CD4-positive, alpha-beta T cell treated with Interleukin-17A for 1 hour (primary cell): ENCODE measurements around the gene CA12.

Source experiments
- DNase-seq: peaks from one replicate; pipeline ENCODE4 v3.0.0-alpha.2; 2020

The CA12 gene

GRCh38 chr15:63299943-63300575, 81.6 kb downstream of the CA12 start:
- no peak for DNase-seq

GRCh38 chr15:63296195-63296594, 85.5 kb downstream of the CA12 start:
- DNase-seq, result no peak

GRCh38 chr15:63295341-63295740, 86.3 kb downstream of the CA12 start:
- DNase-seq, result no peak

- DNase-seq, result no peak
Observed at GRCh38 chr15:63294359-63294758, 87.3 kb downstream of the CA12 start.

- no peak for DNase-seq
Observed at GRCh38 chr15:63292771-63293170, 88.9 kb downstream of the CA12 start.

GRCh38 chr15:63292241-63292640, 89.4 kb downstream of the CA12 start:
- no peak for DNase-seq

GRCh38 chr15:63291507-63291906, 90.1 kb downstream of the CA12 start:
- DNase-seq, result no peak

GRCh38 chr15:63288778-63289378, 92.8 kb downstream of the CA12 start:
- peak; percentile 67 for DNase-seq

GRCh38 chr15:63288342-63288741, 93.3 kb downstream of the CA12 start:
- no peak for DNase-seq

GRCh38 chr15:63287109-63287508, 94.5 kb downstream of the CA12 start:
- DNase-seq, result no peak

GRCh38 chr15:63284335-63284734, 97.3 kb downstream of the CA12 start:
- no peak for DNase-seq

GRCh38 chr15:63283126-63283525, 98.5 kb downstream of the CA12 start:
- no peak for DNase-seq

GRCh38 chr15:63277893-63278456, 103.7 kb downstream of the CA12 start:
- DNase-seq, result no peak

- DNase-seq, result peak; percentile 89
Observed at GRCh38 chr15:63277038-63277892, 104.4 kb downstream of the CA12 start, which contains the start of gene APH1B. Gene APH1B, plus strand, starts transcription at chr15:63277605. Its CDS starts 19 bp downstream, at chr15:63277624.

- no peak for DNase-seq
Observed at GRCh38 chr15:63276342-63277037, 105.2 kb downstream of the CA12 start.

GRCh38 chr15:63274427-63274826, 107.2 kb downstream of the CA12 start:
- DNase-seq, result peak; percentile 28
